ENCODE results near the gene KCND3.

GRCh38 chr1:111965781-111966443 is 23.6 kb downstream of the KCND3 start:
- TF ChIP-seq CTCF (IDR thresholded peaks at IDR 0.05) (no peak), ZFX (IDR thresholded peaks at IDR 0.05; ENCODE audit: borderline replicate concordance) (no peak)

All from 22Rv1 (cell line).